PC-3 (cell line): ENCODE results near the gene CARD10.

Source experiments
- CTCF ChIP-seq: fragments of 300-600 bp; sonication (generic); conservative IDR thresholded peaks from 2 replicates; pipeline ENCODE4 v1.5.1; 2017; ENCODE audit warnings: antibody characterized with exemption, low read depth, mild to moderate bottlenecking, low read length
- EZH2 ChIP-seq: fragments of 300-600 bp; sonication (generic); IDR thresholded peaks from one replicate; pipeline ENCODE4 v1.6.1; 2017; ENCODE audit warnings: antibody characterized with exemption, mild to moderate bottlenecking, low read length; ENCODE audit not compliant: unreplicated experiment
- EZH2phosphoT487 ChIP-seq: fragments of 300-600 bp; sonication (generic); IDR thresholded peaks from 2 replicates; pipeline ENCODE4 v1.6.1; 2018; ENCODE audit warnings: mild to moderate bottlenecking, antibody characterized with exemption, low read length, borderline replicate concordance

GRCh38 chr22:37552524-37553163 lies 33.4 kb upstream of the CARD10 start:
- TF ChIP-seq CTCF (no peak), EZH2 (no peak), EZH2phosphoT487 (no peak)
